ENCODE measurements around the gene BASP1.

- TF ChIP-seq CTCF (IDR thresholded peaks at IDR 0.05) (no peak), POLR2A (IDR thresholded peaks at IDR 0.05) (no peak)
These were observed 23.1 kb downstream of the BASP1 start for GRCh38 chr5:17240487-17240886.
